ENCODE data around the gene NEDD4L. TPM values are rescaled to one million over a fixed set of nuclear protein-coding genes. Genes with fewer than 3 reads are reported as not detected.

Gene NEDD4L
- total and polyA plus RNA-seq, 10 of the 15 experiments (the other 5 are each of a cell fraction or from before 2014, with no cell fraction given), result 7.4 to 24.0 (median 17.7) TPM

- no peak for DNase-seq (ENCODE audit: low read depth, low spot score)
- Histone ChIP-seq H3K4me1 (ENCODE audit: control insufficient read depth, insufficient read depth, low read length) (no peaks in the 10 kb centered on the region), H3K9ac (ENCODE audit: control insufficient read depth, insufficient read depth, low read length) (no peak overlapping the region), H3K4me2 (ENCODE audit: control insufficient read depth, insufficient read depth) (no peak overlapping the region), H3K27me3 (replicated peaks in 1 of 2; ENCODE audit: control insufficient read depth in 2 of 2, insufficient read depth in 2 of 2, low read length in 1 of 2) (peaks cover 0 to 3% of the 10 kb centered on the region in 2 experiments; a peak in 1 of 4 replicates), H3K9me3 (replicated peaks; ENCODE audit: control insufficient read depth, insufficient read depth, low read length) (no peaks in the 10 kb centered on the region), H3K27ac (ENCODE audit: control insufficient read depth, insufficient read depth) (no peak overlapping the region), H3K79me2 (ENCODE audit: control insufficient read depth, insufficient read depth, low read length) (no peaks in the 10 kb centered on the region), H2AFZ (ENCODE audit: control insufficient read depth, low read depth, low read length) (no peak overlapping the region), H4K20me1 (ENCODE audit: control insufficient read depth, insufficient read depth) (no peaks in the 10 kb centered on the region), H3K36me3 (ENCODE audit: control insufficient read depth in 2 of 2, insufficient read depth in 2 of 2, low read length in 1 of 2) (no peaks in the 10 kb centered on the region), H3K4me3 (no peak overlapping the region)
- TF ChIP-seq POLR2A (IDR thresholded peaks at IDR 0.05; ENCODE audit: low read depth, low read length) (no peak), RBBP5 (conservative IDR thresholded peaks at IDR 0.05) (no peak)
- intact Hi-C loops (cut with micrococcal nuclease; ENCODE audit: unreplicated experiment) (no loop called here), in situ Hi-C loops (cut with MboI) (no loop called here)
- FAIRE-seq, result no peak
- ChIA-PET RAD21 (ENCODE audit: unreplicated experiment) (no interaction called here), POLR2A (no interaction called here), SMC1A (ENCODE audit: uncharacterized antibody, unreplicated experiment) (interaction anchor here (1.0 to 2.3 kb wide), 5 partner anchors 9 to 113 kb away, joined by 3 to 5 read pairs (median 4); no protein-coding TSS in a partner anchor), CTCF (interaction anchor here (0.6 to 1.1 kb wide), 3 partner anchors 12 to 1153 kb away, joined by 3 to 4 read pairs (median 3); no protein-coding TSS in a partner anchor)
- no peak for ATAC-seq
- 39% methylated on average over 3 of the region's 3 CpGs for WGBS (ENCODE audit: insufficient coverage, insufficient replicate concordance, low lambda C conversion rate, missing lambda C conversion rate)
- BruUV-seq (replicated peaks), result no TSS peak
Observed at GRCh38 chr18:58024139-58024538, 19.9 kb upstream of the NEDD4L start.

DNA sequence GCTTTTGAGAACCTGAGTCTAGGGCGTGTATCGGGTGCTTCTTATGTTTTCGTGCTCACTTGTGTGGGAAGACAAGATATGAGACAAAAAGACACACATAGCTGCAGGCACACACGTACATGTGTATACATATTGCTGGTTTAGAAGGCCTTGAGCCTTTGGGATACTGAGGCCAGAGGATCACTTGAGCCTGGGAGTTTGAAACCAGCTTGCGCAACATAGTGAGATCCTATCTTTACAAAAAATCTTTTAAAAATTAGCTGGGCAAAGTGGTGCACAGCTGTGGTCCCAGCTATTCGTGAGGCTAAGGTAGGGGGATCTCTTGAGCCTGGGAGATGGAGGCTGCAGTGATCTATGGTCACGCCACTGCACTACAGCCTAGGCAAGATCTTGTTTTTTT lies 18.8 kb upstream of the NEDD4L start:
- Histone ChIP-seq H3K36me3 (ENCODE audit: control insufficient read depth in 2 of 2, insufficient read depth in 2 of 2, low read length in 1 of 2) (no peaks in the 10 kb centered on the region), H2AFZ (ENCODE audit: control insufficient read depth, low read depth, low read length) (no peak overlapping the region), H3K9me3 (replicated peaks; ENCODE audit: control insufficient read depth, insufficient read depth, low read length) (no peaks in the 10 kb centered on the region), H3K4me2 (ENCODE audit: control insufficient read depth, insufficient read depth) (no peak overlapping the region), H3K4me1 (ENCODE audit: control insufficient read depth, insufficient read depth, low read length) (no peaks in the 10 kb centered on the region), H3K27me3 (replicated peaks in 1 of 2; ENCODE audit: control insufficient read depth in 2 of 2, insufficient read depth in 2 of 2, low read length in 1 of 2) (peaks cover 0 to 3% of the 10 kb centered on the region in 2 experiments; a peak in 1 of 4 replicates), H3K9ac (ENCODE audit: control insufficient read depth, insufficient read depth, low read length) (no peak overlapping the region), H3K79me2 (ENCODE audit: control insufficient read depth, insufficient read depth, low read length) (no peaks in the 10 kb centered on the region), H3K27ac (ENCODE audit: control insufficient read depth, insufficient read depth) (no peak overlapping the region), H4K20me1 (ENCODE audit: control insufficient read depth, insufficient read depth) (no peaks in the 10 kb centered on the region), H3K4me3 (no peak overlapping the region)
- 52% methylated on average over 7 of the region's 7 CpGs for WGBS (ENCODE audit: insufficient coverage, insufficient replicate concordance, low lambda C conversion rate, missing lambda C conversion rate)
- intact Hi-C loops (cut with micrococcal nuclease; ENCODE audit: unreplicated experiment) (no loop called here), in situ Hi-C loops (cut with MboI) (no loop called here)
- DNase-seq (ENCODE audit: low read depth, low spot score) (no peak), FAIRE-seq (no peak), ATAC-seq (no peak)
- TF ChIP-seq MTA2 (IDR thresholded peaks at IDR 0.05; ENCODE audit: low read depth), result no peak
- TF ChIP-seq NKRF (conservative IDR thresholded peaks at IDR 0.05), result no peak
- TF ChIP-seq, protein P1, sequence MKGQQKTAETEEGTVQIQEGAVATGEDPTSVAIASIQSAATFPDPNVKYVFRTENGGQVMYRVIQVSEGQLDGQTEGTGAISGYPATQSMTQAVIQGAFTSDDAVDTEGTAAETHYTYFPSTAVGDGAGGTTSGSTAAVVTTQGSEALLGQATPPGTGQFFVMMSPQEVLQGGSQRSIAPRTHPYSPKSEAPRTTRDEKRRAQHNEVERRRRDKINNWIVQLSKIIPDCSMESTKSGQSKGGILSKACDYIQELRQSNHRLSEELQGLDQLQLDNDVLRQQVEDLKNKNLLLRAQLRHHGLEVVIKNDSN (IDR thresholded peaks at IDR 0.05; ENCODE audit: borderline replicate concordance, extremely low read length, insufficient read depth, low read depth, low read length), result no peak
- TF ChIP-seq PAX8 (IDR thresholded peaks at IDR 0.05), result no peak
- TF ChIP-seq CREM (IDR thresholded peaks at IDR 0.05; ENCODE audit: low read depth), result no peak
- TF ChIP-seq FOXK2 (IDR thresholded peaks at IDR 0.05), result no peak
- TF ChIP-seq ZNF274 (IDR thresholded peaks at IDR 0.05; ENCODE audit: insufficient read depth, insufficient read length), result no peak
- TF ChIP-seq CHD2 (IDR thresholded peaks at IDR 0.05; ENCODE audit: borderline replicate concordance, low read depth, low read length), result no peak
- TF ChIP-seq CBX5 (IDR thresholded peaks at IDR 0.05; ENCODE audit: low read depth), result no peak
- no peak for TF ChIP-seq RUNX3 (IDR thresholded peaks at IDR 0.05; ENCODE audit: low read length)
- TF ChIP-seq SKIL (IDR thresholded peaks at IDR 0.05; ENCODE audit: low read depth, poor library complexity, severe bottlenecking), result no peak
- TF ChIP-seq SRF (IDR thresholded peaks at IDR 0.05; ENCODE audit: low read depth in 2 of 2, low read length in 2 of 2), result no peak
- no TSS peak for BruUV-seq (replicated peaks)
- ChIA-PET POLR2A (no interaction called here), SMC1A (ENCODE audit: uncharacterized antibody, unreplicated experiment) (interaction anchor here (0.9 to 2.3 kb wide), 4 partner anchors 16 to 128 kb away, joined by 3 to 5 read pairs (median 3); no protein-coding TSS in a partner anchor), RAD21 (ENCODE audit: unreplicated experiment) (interaction anchor here (0.6 kb wide), 1 partner anchor 140 kb away, joined by 3 read pairs; no protein-coding TSS in a partner anchor), CTCF (interaction anchor here (1.1 to 1.6 kb wide), 3 partner anchors 14 to 297 kb away, joined by 3 read pairs; no protein-coding TSS in a partner anchor)
